HL-60 (cell line): Measurements from ENCODE around the gene COL4A3.

ENCODE experiments used
- DNase-seq, 2 experiments: peaks; one replicate each; pipeline ENCODE4 v3.0.0-alpha.2; 2010 to 2020; ENCODE audit warnings: low read depth in 1 of 2, low spot score in 1 of 2
- H3K27ac ChIP-seq: fragments of 250-450 bp; sonication (Bioruptor Pico); replicated peaks from 2 replicates; pipeline ENCODE4 v1.5.1; 2020; ENCODE audit warnings: mild to moderate bottlenecking, moderate library complexity
- H3K27me3 ChIP-seq: fragments of 250-450 bp; sonication (Bioruptor Pico); 2 replicates; pipeline ENCODE4 v1.5.1; 2021; ENCODE audit warnings: mild to moderate bottlenecking, moderate library complexity; ENCODE audit not compliant: insufficient read depth, poor library complexity, severe bottlenecking
- H3K4me3 ChIP-seq: replicated peaks from 2 replicates; pipeline ENCODE4 v1.5.1; 2011; ENCODE audit warnings: mild to moderate bottlenecking, control low read depth, low read length; ENCODE audit not compliant: insufficient read depth
- GABPA ChIP-seq: IDR thresholded peaks from 2 replicates; pipeline ENCODE4 v1.6.1; 2012; ENCODE audit warnings: low read depth
- POLR2AphosphoS5 ChIP-seq: IDR thresholded peaks from 2 replicates; pipeline ENCODE4 v1.6.1; 2012; ENCODE audit warnings: low read depth
- REST ChIP-seq: IDR thresholded peaks from 2 replicates; pipeline ENCODE4 v1.6.1; 2012; ENCODE audit warnings: low read depth; ENCODE audit not compliant: insufficient replicate concordance
- SPI1 ChIP-seq: IDR thresholded peaks from 2 replicates; pipeline ENCODE4 v1.6.1; 2012; ENCODE audit warnings: low read depth, mild to moderate bottlenecking, borderline replicate concordance
- TF ChIP-seq, protein P1 (sequence below): IDR thresholded peaks from one replicate; pipeline ENCODE4 v1.5.1; 2011; ENCODE audit warnings: low read length, control low read depth, inconsistent platforms; ENCODE audit not compliant: insufficient read depth

COL4A3 gene

GRCh38 chr2:227285741-227286236 lies 121.4 kb downstream of the COL4A3 start:
- H3K27me3 ChIP-seq: no peaks in the 10 kb centered on the region
- no peak overlapping the region for H3K27ac ChIP-seq
- DNase-seq: no peak
- TF ChIP-seq REST: no peak
- no peak for TF ChIP-seq POLR2AphosphoS5
- no peak overlapping the region for H3K4me3 ChIP-seq

- TF ChIP-seq POLR2AphosphoS5 (no peak), SPI1 (no peak)
- TF ChIP-seq, protein P1, sequence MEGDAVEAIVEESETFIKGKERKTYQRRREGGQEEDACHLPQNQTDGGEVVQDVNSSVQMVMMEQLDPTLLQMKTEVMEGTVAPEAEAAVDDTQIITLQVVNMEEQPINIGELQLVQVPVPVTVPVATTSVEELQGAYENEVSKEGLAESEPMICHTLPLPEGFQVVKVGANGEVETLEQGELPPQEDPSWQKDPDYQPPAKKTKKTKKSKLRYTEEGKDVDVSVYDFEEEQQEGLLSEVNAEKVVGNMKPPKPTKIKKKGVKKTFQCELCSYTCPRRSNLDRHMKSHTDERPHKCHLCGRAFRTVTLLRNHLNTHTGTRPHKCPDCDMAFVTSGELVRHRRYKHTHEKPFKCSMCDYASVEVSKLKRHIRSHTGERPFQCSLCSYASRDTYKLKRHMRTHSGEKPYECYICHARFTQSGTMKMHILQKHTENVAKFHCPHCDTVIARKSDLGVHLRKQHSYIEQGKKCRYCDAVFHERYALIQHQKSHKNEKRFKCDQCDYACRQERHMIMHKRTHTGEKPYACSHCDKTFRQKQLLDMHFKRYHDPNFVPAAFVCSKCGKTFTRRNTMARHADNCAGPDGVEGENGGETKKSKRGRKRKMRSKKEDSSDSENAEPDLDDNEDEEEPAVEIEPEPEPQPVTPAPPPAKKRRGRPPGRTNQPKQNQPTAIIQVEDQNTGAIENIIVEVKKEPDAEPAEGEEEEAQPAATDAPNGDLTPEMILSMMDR: no peak
- no peak for DNase-seq
- Histone ChIP-seq H3K4me3 (no peak overlapping the region), H3K27me3 (peaks cover 2% of the 10 kb centered on the region), H3K27ac (no peak overlapping the region)
These were observed 123.3 kb downstream of the COL4A3 start for GRCh38 chr2:227287771-227288170.

DNA sequence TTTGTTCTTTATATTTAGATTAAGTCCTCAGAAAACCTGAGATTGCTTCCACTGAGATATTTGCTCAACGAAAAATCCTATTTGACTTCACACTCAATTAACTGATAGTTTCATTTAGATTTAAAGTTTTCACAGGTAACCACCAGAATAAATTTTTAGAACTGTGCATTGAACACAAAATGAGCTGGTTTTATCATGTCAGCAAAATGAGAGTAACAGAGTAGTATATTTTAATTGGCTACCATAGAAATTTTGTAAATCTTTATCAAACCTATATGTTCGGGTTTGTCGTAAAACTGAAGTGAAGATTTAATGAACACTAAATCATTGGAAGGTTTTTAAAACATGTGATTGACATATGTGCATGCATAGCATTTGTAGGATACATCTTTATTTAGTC lies 127.9 kb downstream of the COL4A3 start:
- no peak for TF ChIP-seq REST
- no peak for TF ChIP-seq GABPA
- TF ChIP-seq, protein P1: no peak
- no peak for TF ChIP-seq POLR2AphosphoS5
- TF ChIP-seq SPI1: no peak
- Histone ChIP-seq H3K27me3 (peaks cover 2% of the 10 kb centered on the region), H3K4me3 (no peak overlapping the region), H3K27ac (no peak overlapping the region)
- DNase-seq: no peak

GRCh38 chr2:227293531-227293930 lies 129.1 kb downstream of the COL4A3 start:
- TF ChIP-seq POLR2AphosphoS5: no peak
- TF ChIP-seq REST: no peak
- TF ChIP-seq SPI1: no peak
- TF ChIP-seq, protein P1: no peak
- no peak for TF ChIP-seq GABPA
- Histone ChIP-seq H3K27ac (no peak overlapping the region), H3K27me3 (peaks cover 2% of the 10 kb centered on the region), H3K4me3 (no peak overlapping the region)
- no peak for DNase-seq
